ENCODE measurements around the gene CDC23.

CDC23 gene

DNA sequence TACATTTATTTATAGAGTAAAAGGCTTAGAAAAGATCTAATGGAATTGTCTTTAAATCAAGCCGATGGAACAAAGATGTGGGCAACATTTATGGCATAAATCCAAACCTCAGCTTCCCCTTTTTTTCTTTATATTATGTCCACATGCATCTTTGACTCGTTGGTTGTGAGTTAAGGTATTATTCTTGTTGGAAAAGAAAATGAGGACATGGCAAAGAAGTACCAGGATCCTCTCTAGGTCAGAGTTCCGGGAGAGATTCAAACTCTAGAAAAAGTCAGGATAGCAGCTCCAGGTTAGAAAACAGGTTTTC is 73.4 kb downstream of the CDC23 start:
- DNase-seq: peak; percentile 28 to 71 (median 57)

DNA sequence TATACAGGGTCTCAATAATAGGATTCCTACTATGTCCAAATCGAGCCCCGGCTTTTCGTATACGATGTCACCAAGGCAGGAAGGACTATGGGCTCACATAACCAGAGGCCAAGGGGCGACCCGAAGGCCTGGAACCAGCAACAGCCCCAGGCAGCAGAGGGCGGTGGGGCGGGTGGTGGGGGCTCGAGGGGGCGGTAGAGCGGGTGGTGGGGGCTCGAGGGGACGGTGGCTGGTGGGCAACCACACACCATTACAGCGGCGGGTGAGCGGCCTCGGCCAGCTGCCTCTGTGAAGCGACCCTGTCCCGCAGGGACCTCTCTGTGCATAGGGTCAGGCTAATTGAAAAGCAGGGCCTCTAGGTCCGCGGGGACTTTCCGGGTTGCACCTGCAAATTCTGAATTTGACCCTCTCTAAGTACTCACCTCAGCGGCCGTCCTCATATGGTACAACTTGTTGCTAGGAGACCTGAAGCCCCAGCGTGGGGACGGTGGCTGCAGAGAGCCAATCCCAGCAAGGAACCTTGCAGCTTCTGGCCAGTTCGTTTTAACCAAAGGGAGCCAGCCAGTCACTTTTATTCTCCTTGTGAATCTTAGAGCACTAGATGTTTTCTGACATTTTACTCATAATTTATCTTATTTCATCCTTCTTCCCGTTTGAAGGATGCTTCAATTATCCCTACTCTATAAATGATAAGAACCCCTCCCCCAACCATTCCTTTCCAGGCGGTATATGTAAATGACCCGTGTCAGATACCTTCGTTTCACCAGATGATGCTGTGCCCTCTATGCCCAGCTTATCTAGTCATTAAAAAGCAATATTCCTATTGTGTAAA is 74.0 kb downstream of the CDC23 start, which contains the start of gene NME5:
TSS of gene NME5 (minus strand) at position 480 of the 832 bp plus-strand sequence. CDS start 648 bp downstream, outside the sequence.
- peak; percentile 14 to 53 (median 26) for DNase-seq

Data from suppressor macrophage (primary cell).